DMS153 treated with DMSO at 0.1 percent for 48 hours (cell line): ENCODE results near the gene ELL2.
"Not testable (repeated sequence)": the region's sequence is repeated elsewhere in the genome, so short reads cannot be mapped to it uniquely, and the experiment has no call there.

ENCODE experiments used
- DNase-seq: peaks from one replicate; lab custom pipeline; 2025; ENCODE audit not compliant: unreplicated experiment; lab: John Stamatoyannopoulos, UW

The ELL2 gene

GRCh38 chr5:95910521-95910920 lies 51.1 kb downstream of the ELL2 start:
- no peak for DNase-seq

DNA sequence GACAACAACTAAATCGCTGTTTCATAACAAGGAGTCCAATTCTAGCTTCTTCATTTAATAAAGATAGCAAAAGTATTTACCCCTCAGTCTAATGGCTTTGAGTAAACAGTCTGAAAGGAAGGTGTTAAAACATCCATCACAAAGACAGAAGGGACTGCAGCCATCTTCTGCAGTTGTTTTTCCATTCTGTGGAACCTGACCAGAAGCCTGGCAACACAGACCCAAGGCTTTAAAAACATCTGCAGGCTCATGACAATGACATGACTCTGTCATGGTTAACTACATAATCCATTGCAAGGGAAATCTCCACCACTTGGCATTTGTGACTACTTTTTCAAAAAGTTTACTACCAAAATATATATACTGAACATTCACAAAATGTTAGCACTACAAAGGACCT lies 51.9 kb downstream of the ELL2 start:
- no peak for DNase-seq

GRCh38 chr5:95908799-95909198 lies 52.9 kb downstream of the ELL2 start:
- no peak for DNase-seq

DNA sequence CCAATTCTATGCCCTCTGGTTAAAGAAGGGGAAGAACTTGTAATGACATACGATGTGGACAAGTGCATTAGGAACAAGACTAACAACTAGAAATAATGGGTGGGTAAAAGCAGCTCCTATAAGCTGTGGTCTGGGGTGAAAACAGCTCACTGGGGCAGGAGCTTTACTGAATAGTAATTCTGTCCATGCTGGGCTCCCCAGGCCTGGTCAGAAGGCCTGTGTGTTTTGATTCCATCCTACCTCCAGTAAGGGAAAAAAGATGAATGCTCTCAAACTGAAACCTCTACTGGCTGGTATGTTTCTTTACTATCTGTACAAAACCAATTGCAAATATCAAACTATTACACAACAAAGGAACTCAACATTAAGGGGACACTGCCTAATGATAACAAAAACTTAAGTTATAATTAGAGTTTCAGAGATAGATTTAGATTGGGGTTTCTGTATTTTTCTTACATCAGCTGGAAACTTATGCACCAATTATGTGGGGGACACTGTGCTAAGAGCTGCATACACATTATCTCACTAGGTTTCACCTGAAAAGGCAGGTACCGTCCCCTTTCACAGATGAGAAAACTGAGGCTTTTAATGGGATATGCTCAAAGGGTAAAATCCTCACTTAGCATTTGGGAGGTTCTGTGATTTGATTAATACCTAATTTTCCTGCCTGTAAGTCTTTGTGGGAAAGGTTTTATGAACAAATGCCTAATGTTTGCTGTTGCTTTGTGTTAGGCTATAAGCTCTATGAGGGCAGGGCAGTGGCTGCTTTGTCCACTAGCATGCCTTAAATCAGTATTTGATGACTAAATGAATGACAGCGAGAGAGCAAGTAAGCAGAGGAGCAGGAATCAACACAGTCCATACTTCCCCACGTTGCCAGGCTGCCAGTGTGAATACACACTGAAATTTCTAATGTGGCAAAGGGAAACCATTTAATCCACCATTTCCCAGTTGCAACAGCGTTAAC lies 53.6 kb downstream of the ELL2 start:
- no peak for DNase-seq

- no peak for DNase-seq
Observed at GRCh38 chr5:95907067-95907705, 54.5 kb downstream of the ELL2 start.

DNA sequence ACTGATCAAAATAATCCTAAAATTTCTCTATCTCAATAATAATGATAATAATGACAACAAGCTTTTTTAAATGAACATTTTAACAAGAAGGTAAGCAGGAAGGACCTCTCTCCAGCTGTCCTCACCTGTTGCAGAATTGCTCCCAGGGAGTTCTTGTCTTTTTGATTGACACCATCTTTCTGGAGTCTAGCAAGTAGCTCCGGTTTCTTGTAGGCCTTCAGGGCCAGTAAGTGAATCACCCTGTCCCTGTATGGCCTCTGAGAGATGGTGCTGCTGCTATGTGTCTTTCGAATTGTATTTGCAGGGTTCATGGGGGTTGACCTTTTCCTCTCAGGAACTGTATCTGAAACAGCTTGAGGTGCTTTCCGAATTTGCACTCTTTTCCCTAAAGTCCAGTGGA lies 55.3 kb downstream of the ELL2 start:
- DNase-seq: not testable (repeated sequence)

DNA sequence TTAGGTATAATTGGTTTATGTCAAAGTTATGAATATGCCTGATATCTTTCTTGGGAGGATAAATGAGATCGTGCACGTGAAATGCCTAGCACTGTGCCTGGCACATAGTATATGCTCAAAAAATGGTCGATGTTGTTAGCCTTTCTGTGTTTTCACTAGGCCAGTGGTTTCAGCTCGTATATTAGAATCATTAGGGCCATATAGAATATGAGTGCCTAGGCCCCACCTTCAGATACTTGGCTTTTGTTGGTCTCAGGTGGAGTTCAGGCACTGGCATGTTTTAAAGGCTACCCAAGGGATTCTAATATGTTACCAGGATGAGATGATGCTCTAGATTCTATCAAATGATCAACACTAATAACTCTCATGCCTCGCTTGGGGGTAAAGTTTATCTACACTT lies 56.8 kb downstream of the ELL2 start:
- no peak for DNase-seq

DNA sequence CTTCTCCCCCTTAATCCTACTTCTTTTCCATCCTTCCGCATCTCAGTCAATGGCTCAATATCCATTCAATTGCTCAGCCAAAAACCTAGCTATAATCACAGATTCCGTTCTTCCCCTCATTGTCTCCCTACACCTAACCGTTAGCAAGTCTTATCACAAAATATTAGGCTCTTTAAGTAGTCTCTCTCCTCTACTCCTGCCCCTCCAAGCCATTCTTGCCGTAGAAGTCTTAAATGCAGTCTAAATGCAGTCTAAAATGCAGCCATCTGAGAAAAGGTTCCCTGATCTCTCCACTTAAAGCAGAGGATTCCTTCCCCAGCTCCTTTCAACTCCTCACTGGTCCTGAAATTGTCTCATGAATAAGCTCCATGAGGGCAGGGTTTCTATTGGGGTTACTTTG lies 57.8 kb downstream of the ELL2 start:
- no peak for DNase-seq

DNA sequence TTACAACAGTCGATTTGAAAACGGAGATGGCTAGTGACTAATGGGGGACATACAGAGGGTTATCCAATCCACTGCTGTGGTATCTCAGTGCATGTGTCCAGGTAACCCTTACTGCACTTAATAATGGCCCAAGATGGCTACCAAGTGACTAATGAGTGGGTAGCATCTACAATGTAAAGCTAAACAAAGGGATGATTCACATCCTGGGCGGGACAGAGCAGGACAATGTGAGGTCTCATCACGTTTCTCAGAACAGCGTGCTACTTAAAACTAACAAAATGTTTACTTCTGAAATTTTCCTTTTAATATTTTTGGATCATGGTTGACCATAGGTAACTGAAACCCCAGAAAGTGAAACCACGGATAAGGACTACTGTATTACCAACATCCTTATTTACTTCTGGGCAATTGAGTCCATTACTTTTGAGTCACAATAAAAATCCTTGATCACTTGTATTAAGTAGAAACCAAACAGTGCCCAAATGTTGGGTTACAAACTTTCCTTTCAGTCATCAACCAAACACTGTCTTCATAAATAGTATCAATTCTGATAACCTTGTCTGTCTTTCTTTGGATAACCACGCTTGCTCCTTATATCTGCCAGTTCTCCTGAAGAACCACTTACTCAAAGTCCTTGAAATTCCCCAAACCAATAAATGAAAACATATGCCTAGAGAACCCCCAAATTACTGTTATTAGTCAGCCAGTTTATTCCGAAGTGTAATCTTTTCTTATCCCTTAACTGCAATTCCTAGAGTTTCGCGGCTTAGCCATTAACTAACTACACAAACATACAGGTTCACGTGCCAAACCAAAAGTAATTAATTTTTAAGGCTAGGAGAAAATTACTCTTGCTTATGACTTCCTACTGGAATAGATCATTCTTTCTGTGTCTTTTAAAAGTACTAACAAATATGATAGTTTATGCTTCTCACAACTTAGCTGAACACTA lies 59.7 kb downstream of the ELL2 start:
- no peak for DNase-seq

- DNase-seq: no peak
Observed at GRCh38 chr5:95900383-95900958, 61.2 kb downstream of the ELL2 start.

- no peak for DNase-seq
Observed at GRCh38 chr5:95899829-95900228, 61.8 kb downstream of the ELL2 start.

DNA sequence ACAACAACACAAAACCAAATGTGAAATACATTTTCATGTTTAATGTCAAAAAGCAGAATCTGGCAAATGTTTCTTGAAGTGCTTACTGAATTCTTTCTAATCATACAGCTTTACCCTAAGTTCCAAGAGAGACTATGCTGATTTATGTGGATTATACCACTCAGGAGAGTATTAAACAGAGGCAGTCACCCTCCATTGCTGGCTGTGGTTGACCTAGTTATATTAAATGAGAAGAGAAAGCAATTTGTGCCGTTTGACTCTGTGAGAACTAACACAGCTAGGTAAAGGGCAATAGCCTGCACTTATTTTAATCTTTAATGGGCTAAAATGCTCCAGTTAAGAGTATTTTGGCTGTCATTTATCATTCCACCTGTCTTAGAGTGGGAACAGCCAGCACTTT lies 62.6 kb downstream of the ELL2 start:
- DNase-seq: no peak

DNA sequence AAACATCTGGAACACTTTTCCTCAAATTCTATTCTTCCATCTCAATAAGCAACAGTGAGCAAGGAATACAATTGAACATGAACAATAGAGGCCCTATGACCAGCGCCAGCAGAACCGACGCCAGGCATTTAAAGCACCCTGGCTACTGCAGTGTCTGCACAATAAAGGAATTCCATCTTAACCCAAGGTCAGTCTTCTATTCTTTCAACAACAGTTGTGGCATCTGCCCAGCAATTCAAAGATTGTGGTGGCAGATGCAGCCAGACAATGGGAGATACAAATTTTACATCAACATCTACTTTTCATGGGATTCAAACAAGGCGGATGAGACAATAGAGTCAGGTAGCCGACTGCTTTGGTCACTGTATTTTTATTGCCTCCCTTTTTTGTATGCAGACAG lies 65.9 kb downstream of the ELL2 start:
- no peak for DNase-seq

DNA sequence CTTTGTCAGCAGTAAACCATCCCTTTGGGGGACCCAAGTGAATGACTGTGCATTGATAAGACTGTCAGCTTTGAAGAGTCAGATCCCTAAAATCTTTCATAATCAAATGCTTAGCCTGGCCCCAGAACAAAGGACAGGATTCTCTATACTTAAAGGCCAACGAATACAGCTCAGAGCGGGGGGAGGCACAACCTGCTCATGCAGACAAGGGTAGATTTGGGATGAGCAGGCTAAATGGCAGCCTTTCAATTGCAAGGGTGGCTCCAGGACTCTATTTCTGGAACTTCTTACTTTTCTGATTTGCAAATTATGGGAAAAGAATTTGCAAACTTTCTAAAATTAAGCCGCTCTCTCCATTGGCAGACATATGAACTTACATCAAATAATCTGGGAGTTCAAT lies 66.4 kb downstream of the ELL2 start:
- DNase-seq: no peak

- DNase-seq: no peak
Observed at GRCh38 chr5:95892784-95893354, 68.8 kb downstream of the ELL2 start.

DNA sequence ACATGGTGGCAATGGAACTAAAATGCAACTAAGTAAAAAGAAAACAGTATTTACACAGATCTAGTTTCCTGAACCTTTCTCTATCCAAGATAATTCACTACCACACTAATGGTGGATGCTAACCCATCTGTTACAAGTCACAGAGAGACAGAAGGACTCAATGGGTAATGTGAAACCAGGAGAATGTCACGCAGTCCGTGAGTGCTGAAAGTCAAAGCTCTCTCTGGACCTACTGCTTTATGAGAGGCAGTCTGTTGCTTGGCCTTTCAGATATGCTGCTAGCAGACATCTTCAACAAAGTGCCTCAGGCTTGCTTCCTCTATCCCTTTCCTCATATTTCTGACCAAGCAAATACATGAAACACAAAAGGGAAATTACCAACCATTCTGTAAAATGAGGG lies 70.2 kb downstream of the ELL2 start:
- no peak for DNase-seq

GRCh38 chr5:95889076-95889475 lies 72.6 kb downstream of the ELL2 start:
- no peak for DNase-seq

GRCh38 chr5:95887977-95888376 lies 73.7 kb downstream of the ELL2 start:
- no peak for DNase-seq

- no peak for DNase-seq
Observed at GRCh38 chr5:95886340-95887044, 75.2 kb downstream of the ELL2 start.

DNA sequence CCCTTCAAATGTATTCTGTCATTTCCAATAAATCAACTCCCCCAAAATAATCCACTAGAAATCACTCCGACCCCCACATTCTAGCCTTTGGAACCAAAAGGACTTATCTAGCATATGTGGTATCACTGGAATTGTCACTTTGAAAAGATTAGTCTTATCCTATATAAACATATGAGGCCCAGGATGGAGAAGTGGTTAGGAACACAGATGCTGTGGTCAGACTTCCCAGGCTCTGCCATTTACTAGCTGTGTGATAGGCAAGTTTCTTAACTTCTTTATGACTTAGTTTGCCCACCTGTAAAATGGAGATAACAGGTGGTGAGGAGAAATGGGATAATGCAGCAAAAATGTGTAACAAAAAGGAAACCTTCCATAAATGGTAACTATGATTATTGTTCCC lies 77.1 kb downstream of the ELL2 start:
- DNase-seq: no peak
